NCI-H2171 (cell line): ENCODE results near the gene CCT3.

ENCODE experiments used
- DNase-seq: peaks from one replicate; lab custom pipeline; 2025; lab: John Stamatoyannopoulos, UW

CCT3 gene

GRCh38 chr1:156281281-156281680, 56.8 kb downstream of the CCT3 start:
- DNase-seq, result no peak

GRCh38 chr1:156279837-156280236, 58.3 kb downstream of the CCT3 start:
- no peak for DNase-seq

- DNase-seq, result no peak
Observed at GRCh38 chr1:156276966-156277381, 61.1 kb downstream of the CCT3 start.

GRCh38 chr1:156276532-156276931, 61.6 kb downstream of the CCT3 start:
- no peak for DNase-seq

GRCh38 chr1:156270314-156270713, 67.8 kb downstream of the CCT3 start:
- no peak for DNase-seq

GRCh38 chr1:156268336-156268735, 69.8 kb downstream of the CCT3 start:
- no peak for DNase-seq

- DNase-seq, result no peak
Observed at GRCh38 chr1:156266051-156266450, 72.0 kb downstream of the CCT3 start.

GRCh38 chr1:156263288-156263655, 74.8 kb downstream of the CCT3 start:
- DNase-seq, result no peak

GRCh38 chr1:156262461-156263287, 75.4 kb downstream of the CCT3 start:
- no peak for DNase-seq

GRCh38 chr1:156260896-156261295, 77.2 kb downstream of the CCT3 start:
- no peak for DNase-seq

GRCh38 chr1:156259805-156260204, 78.3 kb downstream of the CCT3 start:
- no peak for DNase-seq
